Measurements from ENCODE around the gene EIF4G3.

EIF4G3 gene

GRCh38 chr1:20983297-20983889, 193.3 kb downstream of the EIF4G3 start:
- DNase-seq = no peak

GRCh38 chr1:20982316-20982715, 194.4 kb downstream of the EIF4G3 start:
- no peak for DNase-seq

GRCh38 chr1:20981915-20982314, 194.8 kb downstream of the EIF4G3 start:
- no peak for DNase-seq

GRCh38 chr1:20980051-20980450, 196.6 kb downstream of the EIF4G3 start:
- no peak for DNase-seq

- DNase-seq = no peak
These were observed 198.3 kb downstream of the EIF4G3 start for GRCh38 chr1:20978413-20978812.

- no peak for DNase-seq
These were observed 201.0 kb downstream of the EIF4G3 start for GRCh38 chr1:20975668-20976067.

- DNase-seq = no peak
These were observed 201.7 kb downstream of the EIF4G3 start for GRCh38 chr1:20974951-20975350.

- DNase-seq = no peak
These were observed 202.6 kb downstream of the EIF4G3 start for GRCh38 chr1:20974069-20974468.

- DNase-seq = no peak
These were observed 203.8 kb downstream of the EIF4G3 start for GRCh38 chr1:20972855-20973254.

- peak; percentile 62 for DNase-seq
These were observed 211.9 kb downstream of the EIF4G3 start for GRCh38 chr1:20964540-20965484.

- DNase-seq = no peak
These were observed 214.0 kb downstream of the EIF4G3 start for GRCh38 chr1:20962576-20963258.

- DNase-seq = peak; percentile 22
These were observed 218.3 kb downstream of the EIF4G3 start for GRCh38 chr1:20958430-20958829.

- DNase-seq = no peak
These were observed 220.4 kb downstream of the EIF4G3 start for GRCh38 chr1:20956272-20956671.

GRCh38 chr1:20950679-20951078, 226.0 kb downstream of the EIF4G3 start:
- DNase-seq = no peak

GRCh38 chr1:20949871-20950590, 226.7 kb downstream of the EIF4G3 start:
- DNase-seq = peak; percentile 37

GRCh38 chr1:20948101-20948500, 228.6 kb downstream of the EIF4G3 start:
- peak; percentile 55 for DNase-seq

GRCh38 chr1:20947409-20947808, 229.3 kb downstream of the EIF4G3 start:
- no peak for DNase-seq

- no peak for DNase-seq
These were observed 240.1 kb downstream of the EIF4G3 start for GRCh38 chr1:20936621-20937020.

- no peak for DNase-seq
These were observed 240.5 kb downstream of the EIF4G3 start for GRCh38 chr1:20936216-20936615.

GRCh38 chr1:20935717-20936116, 241.0 kb downstream of the EIF4G3 start:
- no peak for DNase-seq

- peak; percentile 71 for DNase-seq
These were observed 244.2 kb downstream of the EIF4G3 start for GRCh38 chr1:20932437-20932977.

- peak; percentile 17 for DNase-seq
These were observed 244.7 kb downstream of the EIF4G3 start for GRCh38 chr1:20931930-20932436.
